Subcutaneous adipose tissue (tissue), 4 donors: ENCODE results near the gene HSPA12A. TPM values are rescaled to one million over a fixed set of nuclear protein-coding genes. Genes with fewer than 3 reads are reported as not detected.

Source experiments
- total RNA-seq, 4 donors: library from RNA; depleted of rRNA; stranded (reverse); fragments of >200 nt; gene quantifications; one replicate each; pipeline ENCODE4 v1.1.0, GENCODE V29; 2016
- TF ChIP-seq, protein P1 (sequence below): fragments of 450-650 bp; IDR thresholded peaks from one replicate; pipeline ENCODE4 v1.5.1; 2016; ENCODE audit warnings: low read depth, mild to moderate bottlenecking, control low read depth, antibody characterized with exemption, moderate library complexity

The HSPA12A gene
- total RNA-seq, 4 donors from 2014 or later, result 18.0 to 41.3 (median 25.4) TPM

DNA sequence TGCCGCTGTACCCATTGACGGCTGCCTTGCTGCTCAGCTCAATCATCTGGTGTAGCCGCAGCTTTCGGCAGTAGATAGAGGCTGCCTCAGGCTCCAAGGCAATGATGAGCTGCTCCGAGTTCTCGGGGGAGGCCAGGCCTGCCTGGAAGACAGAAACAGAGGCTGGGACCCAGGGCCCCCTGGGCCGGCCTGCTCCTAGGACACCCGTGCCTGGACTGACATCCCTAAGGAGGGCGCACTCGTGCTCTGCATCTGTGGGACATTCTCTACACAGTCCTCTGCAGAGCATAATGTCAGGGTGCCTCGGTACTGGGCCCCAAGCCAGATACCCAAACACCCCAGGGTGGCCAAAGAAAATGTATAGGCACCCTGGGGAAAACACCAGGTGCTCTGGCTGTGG is 58.5 kb downstream of the HSPA12A start:
- TF ChIP-seq, protein P1, sequence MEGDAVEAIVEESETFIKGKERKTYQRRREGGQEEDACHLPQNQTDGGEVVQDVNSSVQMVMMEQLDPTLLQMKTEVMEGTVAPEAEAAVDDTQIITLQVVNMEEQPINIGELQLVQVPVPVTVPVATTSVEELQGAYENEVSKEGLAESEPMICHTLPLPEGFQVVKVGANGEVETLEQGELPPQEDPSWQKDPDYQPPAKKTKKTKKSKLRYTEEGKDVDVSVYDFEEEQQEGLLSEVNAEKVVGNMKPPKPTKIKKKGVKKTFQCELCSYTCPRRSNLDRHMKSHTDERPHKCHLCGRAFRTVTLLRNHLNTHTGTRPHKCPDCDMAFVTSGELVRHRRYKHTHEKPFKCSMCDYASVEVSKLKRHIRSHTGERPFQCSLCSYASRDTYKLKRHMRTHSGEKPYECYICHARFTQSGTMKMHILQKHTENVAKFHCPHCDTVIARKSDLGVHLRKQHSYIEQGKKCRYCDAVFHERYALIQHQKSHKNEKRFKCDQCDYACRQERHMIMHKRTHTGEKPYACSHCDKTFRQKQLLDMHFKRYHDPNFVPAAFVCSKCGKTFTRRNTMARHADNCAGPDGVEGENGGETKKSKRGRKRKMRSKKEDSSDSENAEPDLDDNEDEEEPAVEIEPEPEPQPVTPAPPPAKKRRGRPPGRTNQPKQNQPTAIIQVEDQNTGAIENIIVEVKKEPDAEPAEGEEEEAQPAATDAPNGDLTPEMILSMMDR, result no peak

GRCh38 chr10:116683166-116683565 is 59.2 kb downstream of the HSPA12A start:
- TF ChIP-seq, protein P1, result no peak

- TF ChIP-seq, protein P1, result no peak
Observed at GRCh38 chr10:116679351-116679750, 63.0 kb downstream of the HSPA12A start.

GRCh38 chr10:116676633-116677032 is 65.7 kb downstream of the HSPA12A start:
- TF ChIP-seq, protein P1, result no peak

DNA sequence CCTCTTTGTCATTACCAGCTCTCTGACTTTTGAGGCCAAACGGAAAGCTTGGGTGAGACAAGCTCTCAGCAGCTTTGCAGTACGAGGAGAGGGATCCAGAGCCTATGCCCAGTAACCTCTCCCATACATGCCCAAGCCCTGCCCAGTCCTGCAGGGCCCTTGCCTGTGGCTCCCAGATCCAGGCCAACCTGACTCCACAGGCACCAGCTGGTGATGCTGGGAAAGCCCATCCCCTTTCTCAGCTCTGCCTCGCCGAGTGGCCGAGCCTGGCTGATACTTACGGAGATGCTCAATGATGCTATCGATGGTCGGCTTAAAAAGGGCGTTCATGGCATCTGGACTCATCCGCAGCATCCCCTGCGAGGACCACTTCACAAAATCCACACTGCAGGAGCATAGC is 66.2 kb downstream of the HSPA12A start:
- TF ChIP-seq, protein P1, result no peak

GRCh38 chr10:116674901-116675423 is 67.4 kb downstream of the HSPA12A start:
- TF ChIP-seq, protein P1, result no peak

- TF ChIP-seq, protein P1, result no peak
Observed at GRCh38 chr10:116673866-116674265, 68.5 kb downstream of the HSPA12A start.
